ENCODE measurements around the gene KCNQ5. TPM values are rescaled to one million over a fixed set of nuclear protein-coding genes. Genes with fewer than 3 reads are reported as not detected.

The KCNQ5 gene
- total and polyA plus RNA-seq, 4 experiments from 2014 or later: 1.0 to 4.2 (median 3.4) TPM; not detected in 1

DNA sequence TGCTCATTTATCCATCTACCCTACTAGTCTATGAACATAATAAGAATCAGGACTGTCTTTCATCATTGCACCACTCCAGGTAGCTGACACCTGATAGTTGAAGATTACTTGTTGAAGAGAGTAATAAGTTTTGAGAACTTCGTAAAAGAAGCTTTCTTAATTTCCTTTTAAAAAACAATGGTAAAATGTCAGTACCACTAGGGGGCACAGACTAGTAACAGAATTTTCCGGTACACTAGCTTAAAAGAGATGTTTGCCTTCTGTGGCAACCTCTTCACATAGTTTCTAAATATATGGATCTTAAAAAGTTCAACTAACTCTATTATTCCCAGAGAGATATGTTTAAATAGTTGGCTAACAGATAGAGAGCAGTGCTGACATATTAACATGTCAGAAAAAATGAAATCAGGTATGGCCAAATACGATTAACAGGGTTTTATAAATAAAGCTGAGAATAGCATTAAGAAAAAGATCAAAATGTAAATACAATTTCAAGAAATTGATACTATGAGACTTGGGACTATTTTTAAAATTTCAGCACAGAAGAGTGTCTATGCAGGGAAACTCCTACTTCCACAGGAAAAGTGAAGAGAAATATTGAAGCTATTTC lies 5.4 kb upstream of the KCNQ5 start:
- Histone ChIP-seq H3K36me3 (ENCODE audit: insufficient read depth, low read length) (no peaks in the 10 kb centered on the region), H3K27ac (ENCODE audit: low read depth, low read length) (no peak overlapping the region), H3K4me1 (ENCODE audit: insufficient read depth, low read length) (peaks cover 36% of the 10 kb centered on the region), H3K9me3 (ENCODE audit: control insufficient read depth in 1 of 2, low read length in 2 of 2) (no peaks in the 10 kb centered on the region), H3K27me3 (ENCODE audit: insufficient read depth, low read length) (no peaks in the 10 kb centered on the region), H3K4me3 (ENCODE audit: low read length in 2 of 2) (no peak overlapping the region)
- intact Hi-C loops (cut with micrococcal nuclease): loop anchor here (1.0 to 2.0 kb wide), 4 partner anchors 204 to 710 kb away; no protein-coding TSS in a partner anchor
- ChIA-PET CTCF (ENCODE audit: partially characterized antibody) (interaction anchor here (0.5 to 8.2 kb wide), 21 partner anchors 8 to 775 kb away, joined by 3 to 195 read pairs (median 4); no protein-coding TSS in a partner anchor), POLR2A (ENCODE audit: partially characterized antibody) (interaction anchor here (0.8 kb wide), 1 partner anchor 710 kb away, joined by 4 read pairs; no protein-coding TSS in a partner anchor)
- peaks cover 0 to 3% of the 10 kb centered on the region in 2 donors for H3K36me3 Mint-ChIP-seq
- H3K27me3 Mint-ChIP-seq: no peaks in the 10 kb centered on the region
- peak overlapping the region in 2 of 7 donors; percentile 14 to 36 for H3K27ac Mint-ChIP-seq
- peak in 4 of 5 donors; percentile 8 to 32 (median 22) for DNase-seq
- H3K9me3 Mint-ChIP-seq: no peaks in the 10 kb centered on the region
- peaks cover 20 to 41% (median 29%) of the 10 kb centered on the region in 4 donors for H3K4me1 Mint-ChIP-seq
- H3K4me3 Mint-ChIP-seq: no peak overlapping the region

- Mint-ChIP-seq H3K27ac (no peak overlapping the region), H3K4me3 (no peak overlapping the region), H3K27me3 (no peaks in the 10 kb centered on the region), H3K36me3 (peaks cover 0 to 3% of the 10 kb centered on the region in 2 donors), H3K9me3 (no peaks in the 10 kb centered on the region), H3K4me1 (peaks cover 19 to 44% (median 31%) of the 10 kb centered on the region in 4 donors)
- intact Hi-C loops (cut with micrococcal nuclease): loop anchor here (2.0 kb wide), 1 partner anchor 205 kb away; no protein-coding TSS in a partner anchor
- Histone ChIP-seq H3K36me3 (ENCODE audit: insufficient read depth, low read length) (no peaks in the 10 kb centered on the region), H3K27me3 (ENCODE audit: insufficient read depth, low read length) (no peaks in the 10 kb centered on the region), H3K4me3 (ENCODE audit: low read length in 2 of 2) (no peak overlapping the region), H3K27ac (ENCODE audit: low read depth, low read length) (no peak overlapping the region), H3K4me1 (ENCODE audit: insufficient read depth, low read length) (peaks cover 38% of the 10 kb centered on the region), H3K9me3 (ENCODE audit: control insufficient read depth in 1 of 2, low read length in 2 of 2) (no peaks in the 10 kb centered on the region)
- no peak for DNase-seq
- CTCF ChIA-PET (ENCODE audit: partially characterized antibody): interaction anchor here (0.6 to 8.2 kb wide), 6 partner anchors 9 to 710 kb away, joined by 3 to 195 read pairs (median 11); no protein-coding TSS in a partner anchor
- POLR2A ChIA-PET (ENCODE audit: partially characterized antibody): no interaction called here
Observed at GRCh38 chr6:72617721-72618120, 4.1 kb upstream of the KCNQ5 start.

GRCh38 chr6:72619883-72620696 lies 1.8 kb upstream of the KCNQ5 start:
- Histone ChIP-seq H3K4me1 (ENCODE audit: insufficient read depth, low read length) (peaks cover 39% of the 10 kb centered on the region), H3K4me3 (ENCODE audit: low read length in 2 of 2) (peak overlapping the region; percentile 65 to 77), H3K36me3 (ENCODE audit: insufficient read depth, low read length) (no peaks in the 10 kb centered on the region), H3K27ac (ENCODE audit: low read depth, low read length) (no peak overlapping the region), H3K9me3 (ENCODE audit: control insufficient read depth in 1 of 2, low read length in 2 of 2) (no peaks in the 10 kb centered on the region), H3K27me3 (ENCODE audit: insufficient read depth, low read length) (no peaks in the 10 kb centered on the region)
- peaks cover 23 to 50% (median 37%) of the 10 kb centered on the region in 4 donors for H3K4me1 Mint-ChIP-seq
- POLR2A ChIA-PET (ENCODE audit: partially characterized antibody): interaction anchor here (1.1 kb wide), 2 partner anchors 9 to 39 kb away, joined by 3 to 4 read pairs; no protein-coding TSS in a partner anchor
- no peaks in the 10 kb centered on the region for H3K9me3 Mint-ChIP-seq
- peak overlapping the region; percentile 90 to 98 (median 94) for H3K4me3 Mint-ChIP-seq
- DNase-seq: peak; percentile 43 to 79 (median 47)
- CTCF ChIA-PET (ENCODE audit: partially characterized antibody): interaction anchor here (0.7 to 8.2 kb wide), 11 partner anchors 8 to 769 kb away, joined by 3 to 195 read pairs (median 5); no protein-coding TSS in a partner anchor
- H3K36me3 Mint-ChIP-seq: peaks cover 0 to 3% of the 10 kb centered on the region in 2 donors
- H3K27ac Mint-ChIP-seq: peak overlapping the region; percentile 74 to 94 (median 85)
- intact Hi-C loops (cut with micrococcal nuclease): loop anchor here (2.0 to 10.0 kb wide), 4 partner anchors 98 to 1035 kb away; partner anchors contain the start of genes EEF1A1, KHDC1 and SLC17A5
- no peaks in the 10 kb centered on the region for H3K27me3 Mint-ChIP-seq

DNA sequence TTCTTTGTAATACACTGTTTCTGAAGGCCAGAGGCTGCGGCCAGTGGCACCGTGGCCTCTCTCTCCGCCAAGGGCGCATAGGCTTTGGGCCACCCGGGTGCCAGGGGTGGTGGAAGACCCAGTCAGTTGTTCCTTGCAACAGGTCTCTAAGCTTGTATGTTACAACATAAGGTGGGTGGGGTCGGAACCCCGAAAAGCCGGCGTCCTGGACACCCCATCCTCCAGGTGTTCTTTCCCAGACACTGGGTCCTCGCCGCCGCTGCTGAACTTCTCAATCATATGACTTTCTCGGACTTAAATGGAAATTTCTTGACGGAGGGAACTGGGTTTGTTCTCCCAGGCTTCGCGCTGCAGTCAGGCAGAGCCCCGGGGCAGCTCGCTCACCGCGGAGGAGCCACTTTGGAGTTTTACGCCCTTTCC lies 983 bp upstream of the KCNQ5 start:
- peak overlapping the region in 6 of 7 donors; percentile 50 to 85 (median 78) for H3K27ac Mint-ChIP-seq
- POLR2A ChIA-PET (ENCODE audit: partially characterized antibody): no interaction called here

GRCh38 chr6:72622094-72622940 lies 453 bp downstream of the KCNQ5 start:
- Mint-ChIP-seq H3K9me3 (no peaks in the 10 kb centered on the region), H3K27ac (peak overlapping the region in 4 of 7 donors; percentile 55 to 89 (median 66)), H3K36me3 (peaks cover 0 to 3% of the 10 kb centered on the region in 2 donors), H3K4me1 (peaks cover 21 to 43% (median 30%) of the 10 kb centered on the region in 4 donors), H3K27me3 (no peaks in the 10 kb centered on the region), H3K4me3 (peak overlapping the region; percentile 85 to 96 (median 91))
- intact Hi-C loops (cut with micrococcal nuclease): loop anchor here (5.0 to 10.0 kb wide), 3 partner anchors 100 to 1032 kb away; partner anchors contain the start of genes EEF1A1 and SLC17A5
- H3K4me3 ChIP-seq (ENCODE audit: low read length in 2 of 2): peak overlapping the region; percentile 30 to 65
- no peaks in the 10 kb centered on the region for H3K27me3 ChIP-seq (ENCODE audit: insufficient read depth, low read length)
- DNase-seq: peak; percentile 33 to 60 (median 43)
- ChIA-PET POLR2A (ENCODE audit: partially characterized antibody) (no interaction called here), CTCF (ENCODE audit: partially characterized antibody) (interaction anchor here (1.5 kb wide), 2 partner anchors 32 to 48 kb away, joined by 3 to 4 read pairs; no protein-coding TSS in a partner anchor)
- peaks cover 32% of the 10 kb centered on the region for H3K4me1 ChIP-seq (ENCODE audit: insufficient read depth, low read length)
- H3K9me3 ChIP-seq (ENCODE audit: control insufficient read depth in 1 of 2, low read length in 2 of 2): no peaks in the 10 kb centered on the region
- no peak overlapping the region for H3K27ac ChIP-seq (ENCODE audit: low read depth, low read length)
- no peaks in the 10 kb centered on the region for H3K36me3 ChIP-seq (ENCODE audit: insufficient read depth, low read length)

More for the DNA sequence above, 983 bp upstream of the KCNQ5 start:
- Histone ChIP-seq H3K9me3 (ENCODE audit: control insufficient read depth in 1 of 2, low read length in 2 of 2) (no peaks in the 10 kb centered on the region), H3K4me3 (ENCODE audit: low read length in 2 of 2) (peak overlapping the region; percentile 65 to 77), H3K27me3 (ENCODE audit: insufficient read depth, low read length) (no peaks in the 10 kb centered on the region), H3K27ac (ENCODE audit: low read depth, low read length) (no peak overlapping the region), H3K36me3 (ENCODE audit: insufficient read depth, low read length) (no peaks in the 10 kb centered on the region), H3K4me1 (ENCODE audit: insufficient read depth, low read length) (peaks cover 39% of the 10 kb centered on the region)
- intact Hi-C loops (cut with micrococcal nuclease): loop anchor here (2.0 to 10.0 kb wide), 4 partner anchors 99 to 1034 kb away; partner anchors contain the start of genes EEF1A1, KHDC1 and SLC17A5
- Mint-ChIP-seq H3K4me3 (peak overlapping the region; percentile 90 to 98 (median 94)), H3K27me3 (no peaks in the 10 kb centered on the region), H3K4me1 (peaks cover 23 to 50% (median 36%) of the 10 kb centered on the region in 4 donors), H3K36me3 (peaks cover 0 to 3% of the 10 kb centered on the region in 2 donors), H3K9me3 (no peaks in the 10 kb centered on the region)
- CTCF ChIA-PET (ENCODE audit: partially characterized antibody): interaction anchor here (1.4 to 8.2 kb wide), 8 partner anchors 8 to 768 kb away, joined by 3 to 195 read pairs (median 6); no protein-coding TSS in a partner anchor
- peak in 3 of 5 donors; percentile 2 to 20 (median 15) for DNase-seq

- intact Hi-C loops (cut with micrococcal nuclease): loop anchor here (5.0 to 10.0 kb wide), 3 partner anchors 102 to 1031 kb away; partner anchors contain the start of genes EEF1A1 and SLC17A5
- peak overlapping the region in 4 of 8 donors; percentile 85 to 94 (median 92) for H3K4me3 Mint-ChIP-seq
- no peaks in the 10 kb centered on the region for H3K9me3 ChIP-seq (ENCODE audit: control insufficient read depth in 1 of 2, low read length in 2 of 2)
- peaks cover 0 to 3% of the 10 kb centered on the region in 2 donors for H3K36me3 Mint-ChIP-seq
- peaks cover 32% of the 10 kb centered on the region for H3K4me1 ChIP-seq (ENCODE audit: insufficient read depth, low read length)
- no peak overlapping the region for H3K4me3 ChIP-seq (ENCODE audit: low read length in 2 of 2)
- no peaks in the 10 kb centered on the region for H3K27me3 Mint-ChIP-seq
- ChIA-PET CTCF (ENCODE audit: partially characterized antibody) (interaction anchor here (1.5 kb wide), 1 partner anchor 46 kb away, joined by 4 read pairs; no protein-coding TSS in a partner anchor), POLR2A (ENCODE audit: partially characterized antibody) (no interaction called here)
- H3K9me3 Mint-ChIP-seq: no peaks in the 10 kb centered on the region
- H3K36me3 ChIP-seq (ENCODE audit: insufficient read depth, low read length): no peaks in the 10 kb centered on the region
- H3K27ac ChIP-seq (ENCODE audit: low read depth, low read length): no peak overlapping the region
- peaks cover 20 to 43% (median 28%) of the 10 kb centered on the region in 4 donors for H3K4me1 Mint-ChIP-seq
- peak overlapping the region in 1 of 7 donors; percentile 55 for H3K27ac Mint-ChIP-seq
- no peak for DNase-seq
- H3K27me3 ChIP-seq (ENCODE audit: insufficient read depth, low read length): no peaks in the 10 kb centered on the region
Observed at GRCh38 chr6:72623808-72624207, 1.9 kb downstream of the KCNQ5 start.

Measured in CD4-positive, alpha-beta memory T cell (primary cell).